Measurements from ENCODE around the gene COQ4.

The COQ4 gene

GRCh38 chr9:128382261-128382660, 59.6 kb downstream of the COQ4 start:
- no peak for DNase-seq

GRCh38 chr9:128383007-128383753, 60.5 kb downstream of the COQ4 start:
- DNase-seq = no peak
